Amygdala (tissue), 56 donors: ENCODE data around the gene ZNF576.
"Not testable (repeated sequence)": the region's sequence is repeated elsewhere in the genome, so short reads cannot be mapped to it uniquely, and the experiment has no call there.

Source experiments
- DNase-seq, 56 donors: peaks; one replicate each; lab custom pipeline; 2025; lab: John Stamatoyannopoulos, UW

Gene ZNF576

GRCh38 chr19:43643326-43643725 lies 46.9 kb downstream of the ZNF576 start:
- no peak for DNase-seq

GRCh38 chr19:43644181-43644580 lies 47.8 kb downstream of the ZNF576 start:
- DNase-seq, result no peak

- no peak for DNase-seq
Observed at GRCh38 chr19:43648633-43649032, 52.2 kb downstream of the ZNF576 start.

GRCh38 chr19:43649514-43649913 lies 53.1 kb downstream of the ZNF576 start:
- no peak for DNase-seq

GRCh38 chr19:43650276-43650675 lies 53.9 kb downstream of the ZNF576 start:
- DNase-seq, result not testable (repeated sequence)
